Endothelial cell of umbilical vein (primary cell): ENCODE data around the gene ARRB1.

Experiments used
- CTCF ChIP-seq, 2 donors: IDR thresholded peaks; 1 replicate in 1 of 2; 2 replicates in 1 of 2; pipeline ENCODE4 v1.5.1; 2011; ENCODE audit warnings: low read length in 2 of 2, mild to moderate bottlenecking in 2 of 2, moderate library complexity in 2 of 2, control low read depth in 1 of 2, inconsistent platforms in 1 of 2, low read depth in 1 of 2; ENCODE audit not compliant: insufficient read depth in 1 of 2; ENCODE audit errors: extremely low read depth in 1 of 2
- EZH2 ChIP-seq: IDR thresholded peaks from 2 replicates; pipeline ENCODE4 v1.6.1; 2012; ENCODE audit warnings: borderline replicate concordance, low read depth, mild to moderate bottlenecking, moderate library complexity, low read length, inconsistent platforms; ENCODE audit not compliant: severe bottlenecking
- MYC ChIP-seq: IDR thresholded peaks from one replicate; pipeline ENCODE4 v1.6.1; 2011; ENCODE audit warnings: mild to moderate bottlenecking, low read depth, low read length
- TF ChIP-seq, protein P1 (sequence below): IDR thresholded peaks from 2 replicates; pipeline ENCODE4 v1.6.1; 2011; ENCODE audit not compliant: insufficient read depth, insufficient read length

- no peak for TF ChIP-seq CTCF (IDR thresholded peaks at IDR 0.05; ENCODE audit: extremely low read depth in 1 of 2, insufficient read depth in 1 of 2, low read depth in 1 of 2, low read length in 2 of 2)
- no peak for TF ChIP-seq EZH2
- TF ChIP-seq MYC: no peak
- TF ChIP-seq, protein P1, sequence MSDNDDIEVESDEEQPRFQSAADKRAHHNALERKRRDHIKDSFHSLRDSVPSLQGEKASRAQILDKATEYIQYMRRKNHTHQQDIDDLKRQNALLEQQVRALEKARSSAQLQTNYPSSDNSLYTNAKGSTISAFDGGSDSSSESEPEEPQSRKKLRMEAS: no peak
Observed at GRCh38 chr11:75311858-75312288, 39.6 kb downstream of the ARRB1 start.
